Erythroblast (primary cell): Measurements from ENCODE around the gene KRT36.

Source experiments
- GATA1 ChIP-seq: IDR thresholded peaks from 2 replicates; pipeline ENCODE4 v1.6.1; 2011; ENCODE audit warnings: low read depth, mild to moderate bottlenecking, control low read depth, low read length, moderate library complexity
- POLR2A ChIP-seq: IDR thresholded peaks from 2 replicates; pipeline ENCODE4 v1.6.1; 2011; ENCODE audit warnings: mild to moderate bottlenecking, low read length

- TF ChIP-seq POLR2A (no peak), GATA1 (no peak)
These were observed 3.4 kb downstream of the KRT36 start for GRCh38 chr17:41486316-41486715.
